Stimulated activated naive B cell treated with anti-CD40 and anti-IgM and Interleukin-4, amounts not matched to agents 10 μg/mL and 1 μg/mL and 100 μg/mL, for 72 hours (primary cell): Measurements from ENCODE around the gene NHLRC1.
A peak's percentile ranks its signal among the peaks of the same experiment; 100 is the strongest.

Experiments used
- ATAC-seq, 2 donors: fragments of 150-1000 bp; cut with Tn5 transposase; replicated peaks; 2 replicates each; pipeline ENCODE4 v1.10.0; 2021; ENCODE audit warnings: moderate library complexity in 1 of 2
- DNase-seq: peaks from one replicate; pipeline ENCODE4 v3.0.0; 2021
- H3K27ac Mint-ChIP-seq: one replicate; pipeline ENCODE4 v1.8.0; 2022; ENCODE audit warnings: mild to moderate bottlenecking, mixed read lengths
- H3K27me3 Mint-ChIP-seq, 2 donors: one replicate each; pipeline ENCODE4 v1.8.0; 2022; ENCODE audit warnings: mixed read lengths in 2 of 2
- H3K36me3 Mint-ChIP-seq, 2 donors: one replicate each; pipeline ENCODE4 v1.8.0; 2022; ENCODE audit warnings: mixed read lengths in 2 of 2, mild to moderate bottlenecking in 1 of 2
- H3K4me1 Mint-ChIP-seq, 2 donors: one replicate each; pipeline ENCODE4 v1.8.0; 2022; ENCODE audit warnings: mixed read lengths in 2 of 2, mild to moderate bottlenecking in 1 of 2
- H3K4me3 Mint-ChIP-seq, 2 donors: one replicate each; pipeline ENCODE4 v1.8.0; 2022; ENCODE audit warnings: mild to moderate bottlenecking in 2 of 2, mixed read lengths in 2 of 2, moderate library complexity in 1 of 2
- H3K9me3 Mint-ChIP-seq, 2 donors: one replicate each; pipeline ENCODE4 v1.8.0; 2022; ENCODE audit warnings: mixed read lengths in 2 of 2, mild to moderate bottlenecking in 1 of 2

NHLRC1 gene

GRCh38 chr6:18122128-18123093 lies at the start of gene NHLRC1:
NHLRC1 (minus strand) TSS chr6:18122677; CDS start chr6:18122606, 71 bp downstream.
- peak within 1 kb of the TSS; percentile 85 to 86 for H3K4me3 Mint-ChIP-seq
- ATAC-seq, result peak; percentile 99
- H3K9me3 Mint-ChIP-seq, result peaks cover 0 to 2% of the 10 kb centered on the region in 2 donors
- peak within 1 kb of the TSS; percentile 87 for H3K27ac Mint-ChIP-seq
- H3K27me3 Mint-ChIP-seq, result peaks cover 0 to 9% of the 10 kb centered on the region in 2 donors
- H3K4me1 Mint-ChIP-seq, result peaks cover 7 to 15% of the 10 kb centered on the region in 2 donors
- H3K36me3 Mint-ChIP-seq, result peaks cover 4% of the 10 kb centered on the region in 2 donors
- DNase-seq, result peak; percentile 84

DNA sequence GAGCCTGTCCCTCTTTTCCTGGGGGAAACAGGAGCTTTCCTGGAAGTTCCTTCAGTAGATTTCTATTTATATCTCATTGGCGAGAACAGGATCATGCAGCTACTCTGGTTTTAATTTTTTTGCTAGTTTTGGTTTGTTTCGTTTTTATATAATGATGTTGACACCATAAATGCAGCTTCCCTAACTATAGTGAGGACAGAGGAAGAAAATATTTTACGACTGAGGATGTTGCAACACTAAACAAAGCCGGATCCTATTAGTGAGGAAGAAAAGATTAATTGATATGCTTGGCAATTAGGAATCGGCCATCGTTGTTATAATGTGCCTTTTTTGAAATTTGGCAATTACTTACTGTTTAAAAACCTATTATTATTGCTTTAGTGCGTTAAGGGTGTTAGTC lies 49.4 kb upstream of the NHLRC1 start:
- Mint-ChIP-seq H3K4me1 (peaks cover 7 to 10% of the 10 kb centered on the region in 2 donors), H3K27ac (no peak overlapping the region), H3K4me3 (no peak overlapping the region), H3K27me3 (no peaks in the 10 kb centered on the region), H3K36me3 (peaks cover 57 to 61% of the 10 kb centered on the region in 2 donors), H3K9me3 (peaks cover 0 to 11% of the 10 kb centered on the region in 2 donors)
- ATAC-seq (no peak), DNase-seq (no peak)

- Mint-ChIP-seq H3K36me3 (peaks cover 37 to 45% of the 10 kb centered on the region in 2 donors), H3K27me3 (no peaks in the 10 kb centered on the region)
These were observed 45.8 kb upstream of the NHLRC1 start for GRCh38 chr6:18168264-18168663.

GRCh38 chr6:18166312-18167036 lies 44.0 kb upstream of the NHLRC1 start:
- no peak for DNase-seq

More at GRCh38 chr6:18168264-18168663, 45.8 kb upstream of the NHLRC1 start:
- Mint-ChIP-seq H3K9me3 (no peaks in the 10 kb centered on the region), H3K4me3 (no peak overlapping the region), H3K27ac (no peak overlapping the region), H3K4me1 (peaks cover 0 to 6% of the 10 kb centered on the region in 2 donors)
- ATAC-seq (no peak), DNase-seq (no peak)

DNA sequence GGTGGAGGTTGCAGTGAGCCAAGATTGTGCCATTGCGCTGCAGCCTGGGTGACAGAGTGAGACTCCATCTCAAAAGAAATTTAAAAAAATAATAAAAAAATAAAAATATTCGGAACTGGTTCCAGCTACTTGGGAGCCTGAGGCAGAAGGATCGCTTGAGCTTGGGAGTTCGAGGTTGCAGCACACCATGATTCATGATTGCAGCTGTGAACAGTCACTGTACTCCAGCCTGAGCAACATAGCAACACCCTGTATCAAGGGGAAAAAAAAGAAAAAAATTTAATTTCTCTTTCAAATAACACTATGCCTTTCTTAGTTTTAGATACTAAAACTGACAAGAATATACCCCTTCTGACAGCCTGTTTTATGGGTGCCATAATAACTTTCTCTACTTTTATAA lies 43.3 kb upstream of the NHLRC1 start:
- H3K27me3 Mint-ChIP-seq, result no peaks in the 10 kb centered on the region
- DNase-seq (no peak), ATAC-seq (no peak)
- no peak overlapping the region for H3K4me3 Mint-ChIP-seq
- peaks cover 42 to 53% of the 10 kb centered on the region in 2 donors for H3K36me3 Mint-ChIP-seq
- H3K9me3 Mint-ChIP-seq, result no peaks in the 10 kb centered on the region
- no peak overlapping the region for H3K27ac Mint-ChIP-seq
- peaks cover 0 to 12% of the 10 kb centered on the region in 2 donors for H3K4me1 Mint-ChIP-seq

More at GRCh38 chr6:18166312-18167036, 44.0 kb upstream of the NHLRC1 start:
- Mint-ChIP-seq H3K4me3 (no peak overlapping the region), H3K36me3 (peaks cover 42 to 51% of the 10 kb centered on the region in 2 donors), H3K27ac (no peak overlapping the region), H3K9me3 (no peaks in the 10 kb centered on the region), H3K27me3 (no peaks in the 10 kb centered on the region), H3K4me1 (peaks cover 0 to 11% of the 10 kb centered on the region in 2 donors)
- no peak for ATAC-seq

DNA sequence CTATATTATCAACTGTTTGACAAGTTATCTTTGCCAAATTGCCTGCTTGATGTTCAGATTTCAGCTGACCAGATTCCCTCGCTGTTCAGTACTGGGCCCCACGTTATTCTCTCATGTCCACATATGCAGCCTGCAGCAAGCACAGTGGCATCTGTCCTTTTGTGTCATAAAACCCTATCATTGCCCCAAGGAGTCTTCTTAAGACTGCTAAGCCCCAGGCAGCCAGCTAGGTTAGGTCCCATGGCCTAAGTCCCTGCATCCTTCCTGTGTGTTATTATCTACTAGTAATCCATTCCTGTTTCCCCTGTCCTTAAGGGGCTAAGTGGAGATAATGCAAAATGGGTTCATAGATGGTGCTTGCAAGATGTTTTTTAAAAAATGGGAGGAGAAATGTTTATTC lies 39.9 kb upstream of the NHLRC1 start:
- H3K4me1 Mint-ChIP-seq, result peaks cover 0 to 16% of the 10 kb centered on the region in 2 donors
- H3K27ac Mint-ChIP-seq, result no peak overlapping the region
- H3K27me3 Mint-ChIP-seq, result no peaks in the 10 kb centered on the region
- peaks cover 29 to 43% of the 10 kb centered on the region in 2 donors for H3K36me3 Mint-ChIP-seq
- ATAC-seq (no peak), DNase-seq (no peak)
- H3K9me3 Mint-ChIP-seq, result peaks cover 1 to 5% of the 10 kb centered on the region in 2 donors
- H3K4me3 Mint-ChIP-seq, result no peak overlapping the region

DNA sequence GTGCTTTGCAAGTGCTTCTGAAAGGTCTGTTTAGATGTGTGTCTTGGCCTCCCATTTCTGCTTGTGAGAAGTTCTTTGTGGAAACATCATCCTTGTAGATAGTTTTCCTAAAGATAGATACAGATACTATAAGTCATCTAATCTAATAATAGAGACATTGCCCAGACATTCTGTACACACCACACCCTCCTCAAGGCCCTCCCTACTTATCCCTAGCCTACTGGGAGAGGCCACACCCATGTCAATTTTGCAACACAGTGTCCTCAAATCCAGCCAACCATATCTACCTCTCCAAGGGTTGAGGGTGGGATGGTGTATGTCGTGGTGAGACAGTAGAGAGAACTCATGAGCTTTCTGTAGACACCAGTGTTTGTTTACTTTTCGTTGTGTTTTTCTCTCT lies 39.0 kb upstream of the NHLRC1 start:
- Mint-ChIP-seq H3K27ac (no peak overlapping the region), H3K27me3 (no peaks in the 10 kb centered on the region), H3K4me3 (no peak overlapping the region), H3K36me3 (peaks cover 27 to 43% of the 10 kb centered on the region in 2 donors), H3K9me3 (peaks cover 1 to 5% of the 10 kb centered on the region in 2 donors), H3K4me1 (peaks cover 0 to 18% of the 10 kb centered on the region in 2 donors)
- ATAC-seq (no peak), DNase-seq (no peak)

DNA sequence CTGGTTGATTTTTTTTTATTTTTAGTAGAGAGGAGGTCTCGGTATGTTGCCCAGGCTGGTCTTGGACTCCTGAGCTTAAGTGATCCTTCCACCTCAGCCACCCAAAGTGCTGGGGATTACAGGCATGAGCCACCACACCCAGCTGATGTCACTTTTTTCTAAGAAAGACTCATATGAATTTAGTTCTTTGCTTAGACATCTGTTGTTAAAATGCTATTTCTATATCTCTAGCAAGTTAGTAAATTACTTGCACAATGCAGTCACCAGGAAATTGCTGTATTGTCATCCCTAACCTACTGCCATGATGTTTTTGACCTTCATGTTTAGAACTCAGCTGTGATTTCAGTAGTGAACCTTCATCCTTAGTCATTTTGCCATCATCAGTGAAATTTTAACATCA lies 38.4 kb upstream of the NHLRC1 start:
- H3K27ac Mint-ChIP-seq, result no peak overlapping the region
- H3K36me3 Mint-ChIP-seq, result peaks cover 27 to 46% of the 10 kb centered on the region in 2 donors
- peaks cover 1 to 5% of the 10 kb centered on the region in 2 donors for H3K9me3 Mint-ChIP-seq
- ATAC-seq, result no peak
- H3K4me1 Mint-ChIP-seq, result peaks cover 5 to 23% of the 10 kb centered on the region in 2 donors
- no peaks in the 10 kb centered on the region for H3K27me3 Mint-ChIP-seq
- no peak overlapping the region for H3K4me3 Mint-ChIP-seq
- DNase-seq, result no peak

GRCh38 chr6:18155864-18156421 lies 33.5 kb upstream of the NHLRC1 start:
- DNase-seq (peak; percentile 77), ATAC-seq (peak; percentile 56 to 63)
- Mint-ChIP-seq H3K4me1 (peaks cover 15 to 40% of the 10 kb centered on the region in 2 donors), H3K9me3 (peaks cover 3 to 5% of the 10 kb centered on the region in 2 donors), H3K27me3 (no peaks in the 10 kb centered on the region), H3K4me3 (peak overlapping the region; percentile 95 to 100), H3K36me3 (peaks cover 10 to 26% of the 10 kb centered on the region in 2 donors), H3K27ac (peak overlapping the region; percentile 89)

DNA sequence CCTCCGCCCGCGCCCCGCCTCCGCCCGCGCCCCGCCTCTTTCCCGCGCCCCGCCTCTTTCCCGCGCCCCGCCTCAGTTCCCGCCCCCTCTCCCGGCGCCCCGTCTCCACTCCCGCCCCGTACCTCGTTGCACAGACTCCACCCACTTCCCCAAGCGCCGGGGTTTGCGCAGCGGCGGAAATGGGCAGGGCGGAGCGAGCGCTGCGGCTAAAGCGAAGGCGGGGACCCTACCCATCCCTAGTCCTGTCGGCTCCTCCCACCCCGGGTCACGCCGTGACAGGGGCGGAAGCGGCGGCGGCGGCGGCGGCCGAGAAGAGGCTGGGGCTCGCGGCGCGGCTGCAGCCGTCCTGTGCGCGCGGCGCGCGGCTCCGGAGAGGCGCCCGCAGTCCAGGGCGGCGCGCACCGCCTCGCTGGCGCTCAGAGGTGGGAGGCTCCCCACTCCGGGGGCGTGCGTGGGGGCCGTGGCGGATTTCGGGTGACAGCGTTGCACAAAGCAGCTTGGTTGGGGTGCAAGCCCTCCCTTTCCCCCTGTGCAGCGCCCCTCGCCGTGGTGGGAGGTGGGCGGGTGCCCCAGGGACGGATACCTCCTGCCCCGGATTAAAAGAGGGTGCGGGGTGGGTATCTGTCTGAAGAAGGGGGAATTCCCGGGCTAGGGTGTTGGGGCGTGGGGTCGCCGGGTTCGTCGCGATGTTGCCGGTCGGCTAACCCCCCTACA lies 32.8 kb upstream of the NHLRC1 start, which contains the start of gene KDM1B:
Gene KDM1B (plus strand): TSS at position 273 of the 714 bp plus-strand sequence. CDS start 4,474 bp downstream, outside the sequence.
- DNase-seq, result peak; percentile 99
- peak within 1 kb of the TSS; percentile 95 to 100 for H3K4me3 Mint-ChIP-seq
- peaks cover 3 to 5% of the 10 kb centered on the region in 2 donors for H3K9me3 Mint-ChIP-seq
- peak; percentile 89 to 93 for ATAC-seq
- peaks cover 15 to 40% of the 10 kb centered on the region in 2 donors for H3K4me1 Mint-ChIP-seq
- H3K36me3 Mint-ChIP-seq, result peaks cover 10 to 21% of the 10 kb centered on the region in 2 donors
- peak within 1 kb of the TSS; percentile 97 for H3K27ac Mint-ChIP-seq
- no peaks in the 10 kb centered on the region for H3K27me3 Mint-ChIP-seq

DNA sequence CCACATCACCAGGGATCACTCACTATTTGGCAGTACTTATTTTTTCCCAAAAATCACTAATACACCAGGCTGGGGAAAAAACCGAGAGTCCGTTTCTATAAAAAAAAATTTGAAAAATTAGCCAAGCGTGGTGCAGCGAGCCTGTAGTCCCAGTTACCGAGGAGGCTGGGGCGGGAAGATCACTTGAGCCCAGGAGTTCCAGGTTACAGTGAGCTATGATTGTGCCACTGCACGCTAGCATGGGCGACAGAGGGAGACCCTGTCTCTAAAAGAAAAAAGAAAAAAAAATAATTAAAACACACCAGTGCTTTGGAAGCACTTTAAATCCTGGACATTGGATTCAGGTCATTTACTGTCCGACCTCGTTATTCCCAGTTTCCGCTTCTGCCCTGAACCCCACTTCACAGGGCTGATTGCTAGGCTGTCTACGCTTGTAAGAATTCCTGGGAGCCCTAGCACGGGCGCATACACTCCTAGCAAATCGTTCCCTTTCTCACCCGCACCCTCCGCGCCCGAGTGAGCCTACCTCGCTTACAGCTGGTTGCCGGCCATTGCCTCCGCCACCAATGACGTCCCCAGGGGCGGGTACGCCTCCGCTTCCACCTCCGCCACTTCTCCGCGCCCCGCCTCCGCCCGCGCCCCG lies 32.2 kb upstream of the NHLRC1 start, which contains the start of gene TPMT:
Gene TPMT (minus strand): TSS at position 571 of the 643 bp plus-strand sequence. CDS start 5,950 bp downstream, outside the sequence.
- Mint-ChIP-seq H3K4me1 (peaks cover 15 to 40% of the 10 kb centered on the region in 2 donors), H3K27ac (peak within 1 kb of the TSS; percentile 97), H3K27me3 (no peaks in the 10 kb centered on the region), H3K36me3 (peaks cover 5 to 14% of the 10 kb centered on the region in 2 donors), H3K4me3 (peak within 1 kb of the TSS; percentile 95 to 100), H3K9me3 (peaks cover 0 to 1% of the 10 kb centered on the region in 2 donors)
- ATAC-seq (peak; percentile 54 to 64), DNase-seq (no peak)

DNA sequence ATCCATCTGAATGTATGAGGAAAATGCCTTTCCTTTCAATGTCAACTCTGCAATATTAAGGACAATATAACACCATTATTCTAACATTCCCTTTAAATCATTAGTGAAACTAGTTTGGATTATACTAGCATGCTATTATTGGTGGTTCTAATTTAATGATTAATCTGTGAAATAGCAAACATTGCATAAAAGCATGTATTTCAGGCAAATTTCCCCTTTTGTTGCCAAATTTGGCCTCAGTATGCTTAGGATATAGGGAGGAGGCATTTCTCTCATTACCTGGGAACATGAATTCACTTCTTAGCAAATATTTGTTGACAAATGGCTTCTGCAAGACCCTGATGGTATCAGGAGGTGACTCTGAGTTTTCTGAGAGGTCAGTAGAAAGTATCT lies 30.8 kb upstream of the NHLRC1 start:
- Mint-ChIP-seq H3K36me3 (peaks cover 2 to 11% of the 10 kb centered on the region in 2 donors), H3K27ac (peak overlapping the region; percentile 42), H3K4me3 (no peak overlapping the region), H3K4me1 (peaks cover 15 to 39% of the 10 kb centered on the region in 2 donors), H3K9me3 (peaks cover 0 to 1% of the 10 kb centered on the region in 2 donors), H3K27me3 (no peaks in the 10 kb centered on the region)
- DNase-seq (no peak), ATAC-seq (no peak)

- Mint-ChIP-seq H3K27ac (no peak overlapping the region), H3K27me3 (no peaks in the 10 kb centered on the region), H3K4me1 (peaks cover 15 to 35% of the 10 kb centered on the region in 2 donors), H3K36me3 (peaks cover 2 to 11% of the 10 kb centered on the region in 2 donors), H3K9me3 (peaks cover 0 to 1% of the 10 kb centered on the region in 2 donors), H3K4me3 (no peak overlapping the region)
- DNase-seq, result no peak
- ATAC-seq, result no peak
These were observed 29.3 kb upstream of the NHLRC1 start for GRCh38 chr6:18151801-18152200.
